ENCODE measurements around the gene EGF.
"Not testable (repeated sequence)": the region's sequence is repeated elsewhere in the genome, so short reads cannot be mapped to it uniquely, and the experiment has no call there.

EGF gene

GRCh38 chr4:109947918-109948317, 35.2 kb downstream of the EGF start:
- H3K27ac ChIP-seq (ENCODE audit: low read depth, low read length), result no peak overlapping the region
- no peaks in the 10 kb centered on the region for H3K9me3 ChIP-seq (ENCODE audit: insufficient read depth, low read length)
- no peak overlapping the region for H3K4me3 ChIP-seq (ENCODE audit: insufficient read depth, low read length, poor library complexity, severe bottlenecking)
- H3F3A ChIP-seq (ENCODE audit: insufficient read depth), result no peaks in the 10 kb centered on the region
- H3K9me2 ChIP-seq (replicated peaks; ENCODE audit: insufficient read depth, low read length), result no peaks in the 10 kb centered on the region
- no peaks in the 10 kb centered on the region for H3K79me2 ChIP-seq (ENCODE audit: insufficient read depth, low read length)
- TF ChIP-seq CTCF (IDR thresholded peaks at IDR 0.05; ENCODE audit: insufficient read depth, low read length, poor library complexity, severe bottlenecking) (no peak), EZH2phosphoT487 (conservative IDR thresholded peaks at IDR 0.05; ENCODE audit: low read length) (no peak)
- no peak overlapping the region for H3K9ac ChIP-seq (ENCODE audit: low read length)
- H3K36me3 ChIP-seq (ENCODE audit: low read length), result no peaks in the 10 kb centered on the region
- H3K4me2 ChIP-seq (ENCODE audit: low read depth, low read length, poor library complexity, severe bottlenecking), result no peak overlapping the region
- H4K20me1 ChIP-seq (ENCODE audit: low read depth, low read length), result no peaks in the 10 kb centered on the region
- no peaks in the 10 kb centered on the region for H3K27me3 ChIP-seq (ENCODE audit: low read length)
- no peak overlapping the region for H2AFZ ChIP-seq (ENCODE audit: low read depth, low read length, severe bottlenecking)

GRCh38 chr4:109949099-109949718, 36.5 kb downstream of the EGF start:
- H3K27me3 ChIP-seq (ENCODE audit: low read length); H3K27ac ChIP-seq (ENCODE audit: low read depth, low read length); H3K9me3 ChIP-seq (ENCODE audit: insufficient read depth, low read length); H3F3A ChIP-seq (ENCODE audit: insufficient read depth); H3K9me2 ChIP-seq (replicated peaks; ENCODE audit: insufficient read depth, low read length); H3K4me3 ChIP-seq (ENCODE audit: insufficient read depth, low read length, poor library complexity, severe bottlenecking); H3K4me2 ChIP-seq (ENCODE audit: low read depth, low read length, poor library complexity, severe bottlenecking); H3K9ac ChIP-seq (ENCODE audit: low read length); H2AFZ ChIP-seq (ENCODE audit: low read depth, low read length, severe bottlenecking); H4K20me1 ChIP-seq (ENCODE audit: low read depth, low read length); H3K36me3 ChIP-seq (ENCODE audit: low read length); H3K79me2 ChIP-seq (ENCODE audit: insufficient read depth, low read length): not testable (repeated sequence)

GRCh38 chr4:109952612-109953011, 39.9 kb downstream of the EGF start:
- Histone ChIP-seq H3K36me3 (ENCODE audit: low read length) (no peaks in the 10 kb centered on the region), H3K27ac (ENCODE audit: low read depth, low read length) (no peak overlapping the region), H4K20me1 (ENCODE audit: low read depth, low read length) (no peaks in the 10 kb centered on the region), H3K79me2 (ENCODE audit: insufficient read depth, low read length) (no peaks in the 10 kb centered on the region), H3K9ac (ENCODE audit: low read length) (no peak overlapping the region), H3K4me2 (ENCODE audit: low read depth, low read length, poor library complexity, severe bottlenecking) (no peak overlapping the region), H3K9me2 (replicated peaks; ENCODE audit: insufficient read depth, low read length) (no peaks in the 10 kb centered on the region), H3F3A (ENCODE audit: insufficient read depth) (no peaks in the 10 kb centered on the region), H3K27me3 (ENCODE audit: low read length) (no peaks in the 10 kb centered on the region), H2AFZ (ENCODE audit: low read depth, low read length, severe bottlenecking) (no peak overlapping the region), H3K4me3 (ENCODE audit: insufficient read depth, low read length, poor library complexity, severe bottlenecking) (no peak overlapping the region), H3K9me3 (ENCODE audit: insufficient read depth, low read length) (no peaks in the 10 kb centered on the region)
- no peak for TF ChIP-seq EZH2phosphoT487 (conservative IDR thresholded peaks at IDR 0.05; ENCODE audit: low read length)
- no peak for TF ChIP-seq CTCF (IDR thresholded peaks at IDR 0.05; ENCODE audit: insufficient read depth, low read length, poor library complexity, severe bottlenecking)

- Histone ChIP-seq H4K20me1 (ENCODE audit: low read depth, low read length) (no peaks in the 10 kb centered on the region), H3K9ac (ENCODE audit: low read length) (no peak overlapping the region), H3F3A (ENCODE audit: insufficient read depth) (no peaks in the 10 kb centered on the region), H3K9me2 (replicated peaks; ENCODE audit: insufficient read depth, low read length) (no peaks in the 10 kb centered on the region), H3K79me2 (ENCODE audit: insufficient read depth, low read length) (no peaks in the 10 kb centered on the region), H3K36me3 (ENCODE audit: low read length) (no peaks in the 10 kb centered on the region), H3K27me3 (ENCODE audit: low read length) (no peaks in the 10 kb centered on the region), H3K4me3 (ENCODE audit: insufficient read depth, low read length, poor library complexity, severe bottlenecking) (no peak overlapping the region), H3K27ac (ENCODE audit: low read depth, low read length) (no peak overlapping the region), H2AFZ (ENCODE audit: low read depth, low read length, severe bottlenecking) (no peak overlapping the region), H3K9me3 (ENCODE audit: insufficient read depth, low read length) (no peaks in the 10 kb centered on the region), H3K4me2 (ENCODE audit: low read depth, low read length, poor library complexity, severe bottlenecking) (no peak overlapping the region)
- TF ChIP-seq CTCF (IDR thresholded peaks at IDR 0.05; ENCODE audit: insufficient read depth, low read length, poor library complexity, severe bottlenecking) (no peak), EZH2phosphoT487 (conservative IDR thresholded peaks at IDR 0.05; ENCODE audit: low read length) (no peak)
Measured at GRCh38 chr4:109953556-109953955, 40.9 kb downstream of the EGF start.

Data from SU-DHL-6 (cell line).